K562 (cell line): Measurements from ENCODE around the gene PRDM16. TPM values are rescaled to one million over a fixed set of nuclear protein-coding genes. Genes with fewer than 3 reads are reported as not detected.

Experiments used
- OTX1 ChIP-seq: fragments of 450-650 bp; formaldehyde crosslinking; IDR thresholded peaks from 2 replicates; pipeline ENCODE4 v1.4.0; 2022; ENCODE audit warnings: mild to moderate bottlenecking
- RBBP5 ChIP-seq: fragments of 200-600 bp; sonication (generic); IDR thresholded peaks from 2 replicates; pipeline ENCODE4 v1.6.1; 2012; ENCODE audit warnings: borderline replicate concordance, mild to moderate bottlenecking, low read length, control low read depth, inconsistent platforms; ENCODE audit not compliant: insufficient read depth, poor library complexity, severe bottlenecking
- XRCC3 ChIP-seq: fragments of 450-650 bp; IDR thresholded peaks from 2 replicates; pipeline ENCODE4 v1.6.1; 2017; ENCODE audit warnings: mild to moderate bottlenecking, moderate library complexity
- polyA plus RNA-seq, 8 experiments: library from polyadenylated mRNA; depleted of rRNA in 4 of 8; stranded (reverse) in 5 of 8; unstranded in 3 of 8; fragments of >200 nt; fragmentation: Nextera tagmentation in 2 of 8; fragmentation: Illumina TruSeq in 1 of 8; extraction: Ambion mirVana in 2 of 8; extraction: Trizol in 1 of 8; gene quantifications; 2 replicates each; pipeline versions ENCODE4 v1.2.1 to v1.2.3, GENCODE V29; 2011 to 2014; ENCODE audit warnings: inconsistent platforms in 1 of 8, missing spikeins in 1 of 8
- total RNA-seq, 7 experiments: library from RNA; depleted of rRNA in 6 of 7; stranded (reverse); fragments of >200 nt in 6 of 7; fragmentation: Illumina TruSeq in 2 of 7; extraction: Trizol in 2 of 7; gene quantifications; 2 replicates each; pipeline versions ENCODE4 v1.2.1 to v1.2.3, GENCODE V29; 2011 to 2021; ENCODE audit warnings: low replicate concordance in 1 of 7
- TF ChIP-seq, protein P1 (sequence below): sonication (generic); formaldehyde crosslinking; IDR thresholded peaks from 2 replicates; pipeline ENCODE4 v1.8.0; 2022; ENCODE audit warnings: missing genetic modification reagents, mild to moderate bottlenecking, borderline replicate concordance
- TF ChIP-seq, protein P2 (sequence below): fragments of 250-450 bp; sonication (Bioruptor Pico); IDR thresholded peaks from 2 replicates; pipeline ENCODE4 v1.5.0; 2021; ENCODE audit warnings: mild to moderate bottlenecking, borderline replicate concordance
- TF ChIP-seq, protein P3 (sequence below): fragments of 250-450 bp; sonication (Bioruptor Pico); IDR thresholded peaks from 2 replicates; pipeline ENCODE4 v1.5.0; 2022; ENCODE audit warnings: mild to moderate bottlenecking
- TF ChIP-seq, protein P4 (sequence below): fragments of 250-450 bp; sonication (Bioruptor Pico); IDR thresholded peaks from 2 replicates; pipeline ENCODE4 v1.6.1; 2021; ENCODE audit warnings: mild to moderate bottlenecking

PRDM16 gene
- total and polyA plus RNA-seq, 9 of the 15 experiments (the other 6 are each of a cell fraction or from before 2014, with no cell fraction given): 0.10 to 0.27 TPM; not detected in 7

DNA sequence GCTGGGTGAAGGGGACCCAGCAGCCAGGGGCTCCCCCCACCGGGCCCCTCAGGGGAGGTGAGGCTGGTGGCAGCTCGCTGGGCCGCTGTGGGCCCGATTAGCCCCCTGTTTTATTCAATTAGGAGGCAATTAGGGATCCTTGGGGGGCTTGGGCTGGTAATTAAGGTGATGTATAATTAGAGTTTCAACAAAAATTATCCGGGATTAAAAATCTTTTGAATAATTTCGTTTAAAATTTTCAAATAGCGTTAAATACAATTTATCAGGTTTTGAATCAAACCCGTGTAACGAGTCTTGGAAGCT, 4.1 kb downstream of the PRDM16 start (continued):
- TF ChIP-seq, protein P1, sequence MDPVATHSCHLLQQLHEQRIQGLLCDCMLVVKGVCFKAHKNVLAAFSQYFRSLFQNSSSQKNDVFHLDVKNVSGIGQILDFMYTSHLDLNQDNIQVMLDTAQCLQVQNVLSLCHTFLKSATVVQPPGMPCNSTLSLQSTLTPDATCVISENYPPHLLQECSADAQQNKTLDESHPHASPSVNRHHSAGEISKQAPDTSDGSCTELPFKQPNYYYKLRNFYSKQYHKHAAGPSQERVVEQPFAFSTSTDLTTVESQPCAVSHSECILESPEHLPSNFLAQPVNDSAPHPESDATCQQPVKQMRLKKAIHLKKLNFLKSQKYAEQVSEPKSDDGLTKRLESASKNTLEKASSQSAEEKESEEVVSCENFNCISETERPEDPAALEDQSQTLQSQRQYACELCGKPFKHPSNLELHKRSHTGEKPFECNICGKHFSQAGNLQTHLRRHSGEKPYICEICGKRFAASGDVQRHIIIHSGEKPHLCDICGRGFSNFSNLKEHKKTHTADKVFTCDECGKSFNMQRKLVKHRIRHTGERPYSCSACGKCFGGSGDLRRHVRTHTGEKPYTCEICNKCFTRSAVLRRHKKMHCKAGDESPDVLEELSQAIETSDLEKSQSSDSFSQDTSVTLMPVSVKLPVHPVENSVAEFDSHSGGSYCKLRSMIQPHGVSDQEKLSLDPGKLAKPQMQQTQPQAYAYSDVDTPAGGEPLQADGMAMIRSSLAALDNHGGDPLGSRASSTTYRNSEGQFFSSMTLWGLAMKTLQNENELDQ (CRISPR knock-in tag): no peak
- TF ChIP-seq, protein P2, sequence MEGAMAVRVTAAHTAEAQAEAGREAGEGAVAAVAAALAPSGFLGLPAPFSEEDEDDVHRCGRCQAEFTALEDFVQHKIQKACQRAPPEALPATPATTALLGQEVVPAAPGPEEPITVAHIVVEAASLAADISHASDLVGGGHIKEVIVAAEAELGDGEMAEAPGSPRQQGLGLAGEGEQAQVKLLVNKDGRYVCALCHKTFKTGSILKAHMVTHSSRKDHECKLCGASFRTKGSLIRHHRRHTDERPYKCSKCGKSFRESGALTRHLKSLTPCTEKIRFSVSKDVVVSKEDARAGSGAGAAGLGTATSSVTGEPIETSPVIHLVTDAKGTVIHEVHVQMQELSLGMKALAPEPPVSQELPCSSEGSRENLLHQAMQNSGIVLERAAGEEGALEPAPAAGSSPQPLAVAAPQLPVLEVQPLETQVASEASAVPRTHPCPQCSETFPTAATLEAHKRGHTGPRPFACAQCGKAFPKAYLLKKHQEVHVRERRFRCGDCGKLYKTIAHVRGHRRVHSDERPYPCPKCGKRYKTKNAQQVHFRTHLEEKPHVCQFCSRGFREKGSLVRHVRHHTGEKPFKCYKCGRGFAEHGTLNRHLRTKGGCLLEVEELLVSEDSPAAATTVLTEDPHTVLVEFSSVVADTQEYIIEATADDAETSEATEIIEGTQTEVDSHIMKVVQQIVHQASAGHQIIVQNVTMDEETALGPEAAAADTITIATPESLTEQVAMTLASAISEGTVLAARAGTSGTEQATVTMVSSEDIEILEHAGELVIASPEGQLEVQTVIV: no peak
- TF ChIP-seq OTX1 (CRISPR knock-in tag) (no peak), RBBP5 (no peak), XRCC3 (no peak)
- TF ChIP-seq, protein P3, sequence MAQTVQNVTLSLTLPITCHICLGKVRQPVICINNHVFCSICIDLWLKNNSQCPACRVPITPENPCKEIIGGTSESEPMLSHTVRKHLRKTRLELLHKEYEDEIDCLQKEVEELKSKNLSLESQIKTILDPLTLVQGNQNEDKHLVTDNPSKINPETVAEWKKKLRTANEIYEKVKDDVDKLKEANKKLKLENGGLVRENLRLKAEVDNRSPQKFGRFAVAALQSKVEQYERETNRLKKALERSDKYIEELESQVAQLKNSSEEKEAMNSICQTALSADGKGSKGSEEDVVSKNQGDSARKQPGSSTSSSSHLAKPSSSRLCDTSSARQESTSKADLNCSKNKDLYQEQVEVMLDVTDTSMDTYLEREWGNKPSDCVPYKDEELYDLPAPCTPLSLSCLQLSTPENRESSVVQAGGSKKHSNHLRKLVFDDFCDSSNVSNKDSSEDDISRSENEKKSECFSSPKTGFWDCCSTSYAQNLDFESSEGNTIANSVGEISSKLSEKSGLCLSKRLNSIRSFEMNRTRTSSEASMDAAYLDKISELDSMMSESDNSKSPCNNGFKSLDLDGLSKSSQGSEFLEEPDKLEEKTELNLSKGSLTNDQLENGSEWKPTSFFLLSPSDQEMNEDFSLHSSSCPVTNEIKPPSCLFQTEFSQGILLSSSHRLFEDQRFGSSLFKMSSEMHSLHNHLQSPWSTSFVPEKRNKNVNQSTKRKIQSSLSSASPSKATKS: no peak
- TF ChIP-seq, protein P4, sequence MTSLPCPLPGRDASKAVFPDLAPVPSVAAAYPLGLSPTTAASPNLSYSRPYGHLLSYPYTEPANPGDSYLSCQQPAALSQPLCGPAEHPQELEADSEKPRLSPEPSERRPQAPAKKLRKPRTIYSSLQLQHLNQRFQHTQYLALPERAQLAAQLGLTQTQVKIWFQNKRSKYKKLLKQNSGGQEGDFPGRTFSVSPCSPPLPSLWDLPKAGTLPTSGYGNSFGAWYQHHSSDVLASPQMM (CRISPR knock-in tag): no peak
